Stimulated activated naive CD8-positive, alpha-beta T cell treated with anti-CD3 and anti-CD28 coated beads, Interleukin-15, Interleukin-2, amounts not matched to agents 100 ng/mL and 50 ng/mL, for 24 hours (primary cell): ENCODE results near the gene NRXN2.
"Not testable (repeated sequence)": the region's sequence is repeated elsewhere in the genome, so short reads cannot be mapped to it uniquely, and the experiment has no call there.

Experiments
- H3K27ac Mint-ChIP-seq: one replicate; pipeline ENCODE4 v1.8.0; 2021; ENCODE audit warnings: mild to moderate bottlenecking, mixed read lengths
- H3K27me3 Mint-ChIP-seq: one replicate; pipeline ENCODE4 v1.8.0; 2021; ENCODE audit warnings: mixed read lengths
- H3K36me3 Mint-ChIP-seq: one replicate; pipeline ENCODE4 v1.8.0; 2021; ENCODE audit warnings: low read depth, mixed read lengths
- H3K4me1 Mint-ChIP-seq: one replicate; pipeline ENCODE4 v1.8.0; 2021; ENCODE audit warnings: low read depth, mixed read lengths
- H3K4me3 Mint-ChIP-seq: one replicate; pipeline ENCODE4 v1.8.0; 2021; ENCODE audit warnings: mild to moderate bottlenecking, mixed read lengths
- H3K9me3 Mint-ChIP-seq: one replicate; pipeline ENCODE4 v1.8.0; 2021; ENCODE audit warnings: mixed read lengths

Gene NRXN2

GRCh38 chr11:64599698-64600211, 123.2 kb downstream of the NRXN2 start:
- H3K36me3 Mint-ChIP-seq = no peaks in the 10 kb centered on the region
- H3K27ac Mint-ChIP-seq = no peak overlapping the region
- H3K27me3 Mint-ChIP-seq = no peaks in the 10 kb centered on the region
- no peak overlapping the region for H3K4me3 Mint-ChIP-seq
- H3K9me3 Mint-ChIP-seq = no peaks in the 10 kb centered on the region
- no peaks in the 10 kb centered on the region for H3K4me1 Mint-ChIP-seq

- H3K27ac Mint-ChIP-seq = no peak overlapping the region
- no peak overlapping the region for H3K4me3 Mint-ChIP-seq
- H3K4me1 Mint-ChIP-seq = no peaks in the 10 kb centered on the region
- no peaks in the 10 kb centered on the region for H3K27me3 Mint-ChIP-seq
- no peaks in the 10 kb centered on the region for H3K36me3 Mint-ChIP-seq
- no peaks in the 10 kb centered on the region for H3K9me3 Mint-ChIP-seq
These were observed 124.0 kb downstream of the NRXN2 start for GRCh38 chr11:64598797-64599697.

- Mint-ChIP-seq H3K27ac (no peak overlapping the region), H3K36me3 (no peaks in the 10 kb centered on the region), H3K27me3 (no peaks in the 10 kb centered on the region), H3K9me3 (no peaks in the 10 kb centered on the region), H3K4me1 (no peaks in the 10 kb centered on the region), H3K4me3 (no peak overlapping the region)
These were observed 124.7 kb downstream of the NRXN2 start for GRCh38 chr11:64598106-64598796.

GRCh38 chr11:64597671-64598101, 125.3 kb downstream of the NRXN2 start:
- Mint-ChIP-seq H3K27ac (no peak overlapping the region), H3K4me3 (no peak overlapping the region), H3K9me3 (no peaks in the 10 kb centered on the region), H3K36me3 (no peaks in the 10 kb centered on the region), H3K4me1 (no peaks in the 10 kb centered on the region), H3K27me3 (no peaks in the 10 kb centered on the region)

GRCh38 chr11:64595922-64596321, 127.1 kb downstream of the NRXN2 start:
- H3K27me3 Mint-ChIP-seq, H3K4me3 Mint-ChIP-seq, H3K4me1 Mint-ChIP-seq, H3K27ac Mint-ChIP-seq, H3K36me3 Mint-ChIP-seq, H3K9me3 Mint-ChIP-seq: not testable (repeated sequence)

- Mint-ChIP-seq H3K9me3 (peaks cover 3% of the 10 kb centered on the region), H3K4me3 (no peak overlapping the region), H3K4me1 (no peaks in the 10 kb centered on the region), H3K27me3 (peaks cover 1% of the 10 kb centered on the region), H3K36me3 (no peaks in the 10 kb centered on the region), H3K27ac (no peak overlapping the region)
These were observed 128.6 kb downstream of the NRXN2 start for GRCh38 chr11:64594159-64594939.

- H3K27ac Mint-ChIP-seq = no peak overlapping the region
- H3K4me1 Mint-ChIP-seq = no peaks in the 10 kb centered on the region
- no peaks in the 10 kb centered on the region for H3K36me3 Mint-ChIP-seq
- peaks cover 10% of the 10 kb centered on the region for H3K9me3 Mint-ChIP-seq
- H3K4me3 Mint-ChIP-seq = no peak overlapping the region
- H3K27me3 Mint-ChIP-seq = peaks cover 7% of the 10 kb centered on the region
These were observed 129.6 kb downstream of the NRXN2 start for GRCh38 chr11:64593156-64594105.

- H3K4me3 Mint-ChIP-seq = no peak overlapping the region
- H3K4me1 Mint-ChIP-seq = no peaks in the 10 kb centered on the region
- no peak overlapping the region for H3K27ac Mint-ChIP-seq
- H3K36me3 Mint-ChIP-seq = no peaks in the 10 kb centered on the region
- H3K9me3 Mint-ChIP-seq = peaks cover 17% of the 10 kb centered on the region
- peaks cover 15% of the 10 kb centered on the region for H3K27me3 Mint-ChIP-seq
These were observed 130.3 kb downstream of the NRXN2 start for GRCh38 chr11:64592656-64593055.

GRCh38 chr11:64592234-64592615, 130.8 kb downstream of the NRXN2 start:
- Mint-ChIP-seq H3K4me3 (no peak overlapping the region), H3K27ac (no peak overlapping the region), H3K9me3 (peaks cover 17% of the 10 kb centered on the region), H3K4me1 (no peaks in the 10 kb centered on the region), H3K36me3 (no peaks in the 10 kb centered on the region), H3K27me3 (peaks cover 16% of the 10 kb centered on the region)

- H3K27ac Mint-ChIP-seq = no peak overlapping the region
- no peaks in the 10 kb centered on the region for H3K36me3 Mint-ChIP-seq
- peaks cover 17% of the 10 kb centered on the region for H3K9me3 Mint-ChIP-seq
- peaks cover 16% of the 10 kb centered on the region for H3K27me3 Mint-ChIP-seq
- no peak overlapping the region for H3K4me3 Mint-ChIP-seq
- H3K4me1 Mint-ChIP-seq = no peaks in the 10 kb centered on the region
These were observed 131.5 kb downstream of the NRXN2 start for GRCh38 chr11:64591257-64592233.

GRCh38 chr11:64590763-64591221, 132.2 kb downstream of the NRXN2 start, which contains the start of gene SLC22A12:
Gene SLC22A12 (plus strand): TSS chr11:64591220. CDS start chr11:64591557, 337 bp downstream.
- H3K27ac Mint-ChIP-seq = no peak within 1 kb of the TSS
- no peak within 1 kb of the TSS for H3K4me3 Mint-ChIP-seq
- H3K27me3 Mint-ChIP-seq = peaks cover 16% of the 10 kb centered on the region
- no peaks in the 10 kb centered on the region for H3K4me1 Mint-ChIP-seq
- H3K36me3 Mint-ChIP-seq = no peaks in the 10 kb centered on the region
- peaks cover 17% of the 10 kb centered on the region for H3K9me3 Mint-ChIP-seq

GRCh38 chr11:64588701-64589100, 134.3 kb downstream of the NRXN2 start:
- Mint-ChIP-seq H3K4me3 (no peak overlapping the region), H3K9me3 (peaks cover 17% of the 10 kb centered on the region), H3K27ac (no peak overlapping the region), H3K36me3 (no peaks in the 10 kb centered on the region), H3K27me3 (peaks cover 16% of the 10 kb centered on the region), H3K4me1 (no peaks in the 10 kb centered on the region)

GRCh38 chr11:64586366-64586765, 136.6 kb downstream of the NRXN2 start:
- H3K36me3 Mint-ChIP-seq = no peaks in the 10 kb centered on the region
- H3K4me3 Mint-ChIP-seq = no peak overlapping the region
- no peak overlapping the region for H3K27ac Mint-ChIP-seq
- no peaks in the 10 kb centered on the region for H3K4me1 Mint-ChIP-seq
- peaks cover 16% of the 10 kb centered on the region for H3K27me3 Mint-ChIP-seq
- H3K9me3 Mint-ChIP-seq = peaks cover 17% of the 10 kb centered on the region
